GM12878 (cell line): ENCODE data around the gene RTN4. TPM values are rescaled to one million over a fixed set of nuclear protein-coding genes. Genes with fewer than 3 reads are reported as not detected.

Source experiments
- ATAC-seq: fragments of 200-7000 bp; cut with Tn5 transposase; 3 replicates; pipeline ENCODE4 v1.9.1; 2020; ENCODE audit warnings: mild to moderate bottlenecking, moderate library complexity
- BruUV-seq: library from RNA; stranded (reverse); fragments of 400-500 nt; replicated peaks from 2 replicates; lab custom pipeline; 2021; lab: Mats Ljungman, UMichigan
- CTCF ChIA-PET: fragments of 300-600 bp; sonication (Branson Sonifier 250); formaldehyde crosslinking; extraction: SDS; loops from one replicate; lab custom pipeline; 2021; ENCODE audit warnings: inconsistent platforms; lab: Yijun Ruan, JAX
- POLR2A ChIA-PET: fragments of 350-600 bp; formaldehyde crosslinking; extraction: SDS; loops from one replicate; lab custom pipeline; 2021; ENCODE audit warnings: inconsistent platforms; lab: Charles Lee
- RAD21 ChIA-PET: fragments of 300-600 bp; sonication (Branson Sonifier 250); formaldehyde crosslinking; loops from one replicate; lab custom pipeline; 2023; ENCODE audit warnings: antibody characterized with exemption; ENCODE audit not compliant: unreplicated experiment; lab: Charles Lee
- SMC1A ChIA-PET: fragments of 300-600 bp; sonication (Branson Sonifier 250); formaldehyde crosslinking; loops from one replicate; lab custom pipeline; 2023; ENCODE audit not compliant: unreplicated experiment, uncharacterized antibody; lab: Charles Lee
- DNase-seq: peaks from one replicate; pipeline ENCODE4 v3.0.0-alpha.2; 2011; ENCODE audit warnings: low read depth, low spot score
- FAIRE-seq: peaks from 3 replicates; lab custom pipeline; 2011; peaks lifted over from hg19 to GRCh38; lab: Jason Lieb, UNC
- H2AFZ ChIP-seq: 2 replicates; pipeline ENCODE4 v1.6.0; 2011; ENCODE audit warnings: low read depth, low read length, control low read depth; ENCODE audit not compliant: control insufficient read depth
- H3K27ac ChIP-seq: 2 replicates; pipeline ENCODE4 v1.5.1; 2011; ENCODE audit warnings: control low read depth; ENCODE audit not compliant: control insufficient read depth, insufficient read depth
- H3K27me3 ChIP-seq, 2 experiments: replicated peaks in 1 of 2; 2 replicates each; pipeline versions ENCODE4 v1.6.0 to v1.6.1; 2011; ENCODE audit warnings: low read length in 1 of 2; ENCODE audit not compliant: control insufficient read depth in 2 of 2, insufficient read depth in 2 of 2
- H3K36me3 ChIP-seq, 2 experiments: 2 replicates each; pipeline ENCODE4 v1.5.1; 2011; ENCODE audit warnings: low read length in 1 of 2; ENCODE audit not compliant: control insufficient read depth in 2 of 2, insufficient read depth in 2 of 2
- H3K4me1 ChIP-seq: 2 replicates; pipeline ENCODE4 v1.6.1; 2011; ENCODE audit warnings: mild to moderate bottlenecking, low read length, moderate library complexity, mixed read lengths; ENCODE audit not compliant: control insufficient read depth, insufficient read depth
- H3K4me2 ChIP-seq: 2 replicates; pipeline ENCODE4 v1.6.0; 2011; ENCODE audit warnings: control low read depth; ENCODE audit not compliant: control insufficient read depth, insufficient read depth
- H3K4me3 ChIP-seq: fragments of 200-600 bp; sonication (generic); 2 replicates; pipeline ENCODE4 v1.5.1; 2016
- H3K79me2 ChIP-seq: 2 replicates; pipeline ENCODE4 v1.6.0; 2011; ENCODE audit warnings: low read length; ENCODE audit not compliant: control insufficient read depth, insufficient read depth
- H3K9ac ChIP-seq: 2 replicates; pipeline ENCODE4 v1.8.0; 2011; ENCODE audit warnings: low read length, control low read depth, mixed read lengths; ENCODE audit not compliant: control insufficient read depth, insufficient read depth
- H3K9me3 ChIP-seq: replicated peaks from 3 replicates; pipeline ENCODE4 v1.5.1; 2011; ENCODE audit warnings: mild to moderate bottlenecking, low read length; ENCODE audit not compliant: control insufficient read depth, insufficient read depth
- H4K20me1 ChIP-seq: 2 replicates; pipeline ENCODE4 v1.6.0; 2011; ENCODE audit not compliant: control insufficient read depth, insufficient read depth
- BHLHE40 ChIP-seq, 2 experiments: fragments of 450-650 bp in 1 of 2; IDR thresholded peaks; 2 replicates each; pipeline ENCODE4 v1.6.1; 2011 to 2017; ENCODE audit warnings: low read depth in 2 of 2, borderline replicate concordance in 1 of 2, improper control_type of control experiment in 1 of 2, low read length in 1 of 2, mild to moderate bottlenecking in 1 of 2
- BMI1 ChIP-seq: fragments of 450-650 bp; IDR thresholded peaks from 2 replicates; pipeline ENCODE4 v1.6.1; 2016; ENCODE audit warnings: mild to moderate bottlenecking, moderate library complexity, borderline replicate concordance
- CHD2 ChIP-seq: IDR thresholded peaks from 2 replicates; pipeline ENCODE4 v1.6.1; 2011; ENCODE audit warnings: low read depth, low read length, improper control_type of control experiment, borderline replicate concordance
- ETV6 ChIP-seq, 2 experiments: fragments of 450-650 bp in 1 of 2; IDR thresholded peaks in 1 of 2; conservative IDR thresholded peaks in 1 of 2; 2 replicates each; pipeline ENCODE4 v1.6.1; 2014; ENCODE audit warnings: antibody characterized with exemption in 1 of 2, borderline replicate concordance in 1 of 2, low read depth in 1 of 2, mild to moderate bottlenecking in 1 of 2, moderate library complexity in 1 of 2
- IKZF2 ChIP-seq, 2 experiments: fragments of 450-650 bp; IDR thresholded peaks; 2 replicates each; pipeline ENCODE4 v1.6.1; 2017; ENCODE audit warnings: mild to moderate bottlenecking in 2 of 2, moderate library complexity in 2 of 2
- LARP7 ChIP-seq: fragments of 450-650 bp; IDR thresholded peaks from 2 replicates; pipeline ENCODE4 v1.6.1; 2017; ENCODE audit warnings: mild to moderate bottlenecking
- MLLT1 ChIP-seq: fragments of 450-650 bp; IDR thresholded peaks from 2 replicates; pipeline ENCODE4 v1.6.1; 2016; ENCODE audit warnings: mild to moderate bottlenecking
- RCOR1 ChIP-seq: conservative IDR thresholded peaks from 2 replicates; pipeline ENCODE4 v1.6.1; 2012; ENCODE audit warnings: low read depth, low read length, improper control_type of control experiment
- YBX1 ChIP-seq: fragments of 450-650 bp; IDR thresholded peaks from 2 replicates; pipeline ENCODE4 v1.6.1; 2016; ENCODE audit warnings: antibody characterized with exemption
- ZBTB33 ChIP-seq: fragments of 450-650 bp; IDR thresholded peaks from 2 replicates; pipeline ENCODE4 v1.6.1; 2017; ENCODE audit warnings: mild to moderate bottlenecking
- ZNF217 ChIP-seq: fragments of 450-650 bp; IDR thresholded peaks from 2 replicates; pipeline ENCODE4 v1.6.1; 2017; ENCODE audit warnings: antibody characterized with exemption, mild to moderate bottlenecking
- WGBS: methylation state at CpG from one replicate; pipeline ENCODE4 v1.1.6; 2016; ENCODE audit warnings: low lambda C conversion rate; ENCODE audit not compliant: insufficient replicate concordance, insufficient coverage; ENCODE audit errors: missing lambda C conversion rate; 5-methylcytosine and 5-hydroxymethylcytosine counted together
- in situ Hi-C: fragments of 300-500 bp; cut with MboI; formaldehyde crosslinking; loops from 9 replicates; pipeline ENCODE4 v1.14.3; 2018; ENCODE audit warnings: mixed read lengths
- intact Hi-C: fragments of 100-400 bp; cut with micrococcal nuclease; formaldehyde crosslinking; loops from one replicate; pipeline ENCODE4 v1.14.2; 2022; ENCODE audit not compliant: unreplicated experiment
- polyA plus RNA-seq, 11 experiments: library from polyadenylated mRNA; depleted of rRNA in 4 of 11; unstranded in 6 of 11; stranded (reverse) in 5 of 11; fragments of >200 nt; fragmentation: Nextera tagmentation in 4 of 11; fragmentation: Illumina TruSeq in 1 of 11; extraction: Ambion mirVana in 4 of 11; extraction: Trizol in 1 of 11; gene quantifications; 1 replicate in 1 of 11; 2 replicates in 10 of 11; pipeline versions ENCODE4 v1.2.1 to v1.2.3, GENCODE V29; 2011 to 2016; ENCODE audit warnings: inconsistent platforms in 2 of 11, missing spikeins in 2 of 11, low read depth in 1 of 11
- total RNA-seq, 4 experiments: library from RNA; depleted of rRNA in 3 of 4; stranded (reverse); fragments of >200 nt in 3 of 4; fragmentation: Illumina TruSeq in 1 of 4; extraction: Trizol in 1 of 4; gene quantifications; 2 replicates each; pipeline versions ENCODE4 v1.2.1 to v1.2.3, GENCODE V29; 2013 to 2021
- TF ChIP-seq, protein P1 (sequence below): IDR thresholded peaks from 2 replicates; pipeline ENCODE4 v1.6.1; 2012; ENCODE audit warnings: low read depth, low read length, improper control_type of control experiment
- TF ChIP-seq, protein P2 (sequence below): fragments of 450-650 bp; IDR thresholded peaks from 2 replicates; pipeline ENCODE4 v1.6.1; 2017; ENCODE audit warnings: antibody characterized with exemption, mild to moderate bottlenecking, moderate library complexity
- TF ChIP-seq, protein P3 (sequence below): fragments of 450-650 bp; IDR thresholded peaks from 2 replicates; pipeline ENCODE4 v1.6.1; 2014; ENCODE audit warnings: mild to moderate bottlenecking

The RTN4 gene
- total and polyA plus RNA-seq, 10 of the 15 experiments (the other 5 are each of a cell fraction or from before 2014, with no cell fraction given), result 56.0 to 133 (median 83.3) TPM

GRCh38 chr2:55049043-55049820, 1.0 kb downstream of the RTN4 start:
- CTCF ChIA-PET, result interaction anchor here (0.6 to 7.5 kb wide), 25 partner anchors 8 to 923 kb away, joined by 3 to 146 read pairs (median 6); no protein-coding TSS in a partner anchor
- no peaks in the 10 kb centered on the region for H3K9me3 ChIP-seq
- FAIRE-seq (no peak), ATAC-seq (peak; percentile 47), DNase-seq (no peak)
- H3K9ac ChIP-seq, result peak overlapping the region; percentile 97
- H3K4me2 ChIP-seq, result peak overlapping the region; percentile 83
- H3K4me3 ChIP-seq, result peak overlapping the region; percentile 89
- WGBS, result under 1% methylated on average over 35 of the region's 56 CpGs
- RAD21 ChIA-PET, result interaction anchor here (0.7 to 5.0 kb wide), 21 partner anchors 8 to 150 kb away, joined by 3 to 107 read pairs (median 7); no protein-coding TSS in a partner anchor
- H4K20me1 ChIP-seq, result no peaks in the 10 kb centered on the region
- peak overlapping the region; percentile 88 for H2AFZ ChIP-seq
- peak overlapping the region; percentile 86 for H3K27ac ChIP-seq
- no peaks in the 10 kb centered on the region for H3K36me3 ChIP-seq
- H3K4me1 ChIP-seq, result peaks cover 10% of the 10 kb centered on the region; the same call in 1 of the 2 replicates
- POLR2A ChIA-PET, result interaction anchor here (1.2 to 4.2 kb wide), 14 partner anchors 8 to 934 kb away, joined by 3 to 37 read pairs (median 4); partner anchors contain the start of gene ACYP2
- BruUV-seq, result no TSS peak
- SMC1A ChIA-PET, result interaction anchor here (1.0 to 7.5 kb wide), 11 partner anchors 9 to 125 kb away, joined by 3 to 98 read pairs (median 16); no protein-coding TSS in a partner anchor
- in situ Hi-C loops, result no loop called here
- intact Hi-C loops, result loop anchor here (10.0 kb wide), 2 partner anchors 366 to 474 kb away; partner anchors contain the start of gene CCDC88A
- no peaks in the 10 kb centered on the region for H3K27me3 ChIP-seq
- peaks cover 65% of the 10 kb centered on the region for H3K79me2 ChIP-seq
- TF ChIP-seq YBX1 (no peak), ZBTB33 (no peak), BMI1 (no peak), LARP7 (no peak; the same call in 1 of the 2 replicates), RCOR1 (no peak), IKZF2 (IDR thresholded peaks at IDR 0.05) (peak; percentile 90 to 92), CHD2 (peak; percentile 81), MLLT1 (peak; percentile 70), ZNF217 (0 out of 2 replicates have a peak, but pooled peaks have one; percentile 49), BHLHE40 (IDR thresholded peaks at IDR 0.05; ENCODE audit: borderline replicate concordance in 1 of 2, low read depth in 2 of 2, low read length in 1 of 2) (peak; percentile 62 to 66), ETV6 (conservative IDR thresholded peaks at IDR 0.05 in 1 of 2, IDR thresholded peaks at IDR 0.05 in 1 of 2; ENCODE audit: borderline replicate concordance in 1 of 2, low read depth in 1 of 2) (no peak)
- TF ChIP-seq, protein P1, sequence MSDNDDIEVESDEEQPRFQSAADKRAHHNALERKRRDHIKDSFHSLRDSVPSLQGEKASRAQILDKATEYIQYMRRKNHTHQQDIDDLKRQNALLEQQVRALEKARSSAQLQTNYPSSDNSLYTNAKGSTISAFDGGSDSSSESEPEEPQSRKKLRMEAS, result no peak
- TF ChIP-seq, protein P2, sequence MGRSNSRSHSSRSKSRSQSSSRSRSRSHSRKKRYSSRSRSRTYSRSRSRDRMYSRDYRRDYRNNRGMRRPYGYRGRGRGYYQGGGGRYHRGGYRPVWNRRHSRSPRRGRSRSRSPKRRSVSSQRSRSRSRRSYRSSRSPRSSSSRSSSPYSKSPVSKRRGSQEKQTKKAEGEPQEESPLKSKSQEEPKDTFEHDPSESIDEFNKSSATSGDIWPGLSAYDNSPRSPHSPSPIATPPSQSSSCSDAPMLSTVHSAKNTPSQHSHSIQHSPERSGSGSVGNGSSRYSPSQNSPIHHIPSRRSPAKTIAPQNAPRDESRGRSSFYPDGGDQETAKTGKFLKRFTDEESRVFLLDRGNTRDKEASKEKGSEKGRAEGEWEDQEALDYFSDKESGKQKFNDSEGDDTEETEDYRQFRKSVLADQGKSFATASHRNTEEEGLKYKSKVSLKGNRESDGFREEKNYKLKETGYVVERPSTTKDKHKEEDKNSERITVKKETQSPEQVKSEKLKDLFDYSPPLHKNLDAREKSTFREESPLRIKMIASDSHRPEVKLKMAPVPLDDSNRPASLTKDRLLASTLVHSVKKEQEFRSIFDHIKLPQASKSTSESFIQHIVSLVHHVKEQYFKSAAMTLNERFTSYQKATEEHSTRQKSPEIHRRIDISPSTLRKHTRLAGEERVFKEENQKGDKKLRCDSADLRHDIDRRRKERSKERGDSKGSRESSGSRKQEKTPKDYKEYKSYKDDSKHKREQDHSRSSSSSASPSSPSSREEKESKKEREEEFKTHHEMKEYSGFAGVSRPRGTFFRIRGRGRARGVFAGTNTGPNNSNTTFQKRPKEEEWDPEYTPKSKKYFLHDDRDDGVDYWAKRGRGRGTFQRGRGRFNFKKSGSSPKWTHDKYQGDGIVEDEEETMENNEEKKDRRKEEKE, result no peak
- TF ChIP-seq, protein P3, sequence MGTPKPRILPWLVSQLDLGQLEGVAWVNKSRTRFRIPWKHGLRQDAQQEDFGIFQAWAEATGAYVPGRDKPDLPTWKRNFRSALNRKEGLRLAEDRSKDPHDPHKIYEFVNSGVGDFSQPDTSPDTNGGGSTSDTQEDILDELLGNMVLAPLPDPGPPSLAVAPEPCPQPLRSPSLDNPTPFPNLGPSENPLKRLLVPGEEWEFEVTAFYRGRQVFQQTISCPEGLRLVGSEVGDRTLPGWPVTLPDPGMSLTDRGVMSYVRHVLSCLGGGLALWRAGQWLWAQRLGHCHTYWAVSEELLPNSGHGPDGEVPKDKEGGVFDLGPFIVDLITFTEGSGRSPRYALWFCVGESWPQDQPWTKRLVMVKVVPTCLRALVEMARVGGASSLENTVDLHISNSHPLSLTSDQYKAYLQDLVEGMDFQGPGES, result no peak
